ENCODE measurements around the gene INSIG1. TPM values are rescaled to one million over a fixed set of nuclear protein-coding genes. Genes with fewer than 3 reads are reported as not detected.

The INSIG1 gene
- total and polyA plus RNA-seq, 2 of the 4 experiments (the other 2 are of a cell fraction) = 19.0 to 26.0 TPM

- DNase-seq (no peak), ATAC-seq (ENCODE audit: low read depth) (no peak)
- intact Hi-C loops (cut with micrococcal nuclease) (no loop called here), dilution Hi-C loops (cut with HindIII; ENCODE audit: low sequenced_read_pairs, unreplicated experiment) (no loop called here), in situ Hi-C loops (cut with MboI; ENCODE audit: low sequenced_read_pairs) (no loop called here)
- H2BK20ac ChIP-seq (ENCODE audit: low read depth, low read length) = no peak overlapping the region
- no peak overlapping the region for H3K14ac ChIP-seq (replicated peaks; ENCODE audit: low read depth, low read length)
- H3K9ac ChIP-seq (ENCODE audit: low read depth, low read length) = no peak overlapping the region
- no peaks in the 10 kb centered on the region for H4K20me1 ChIP-seq (ENCODE audit: insufficient read depth, low read length)
- no peaks in the 10 kb centered on the region for H3K27me3 ChIP-seq (ENCODE audit: control insufficient read depth, insufficient read depth, low read length)
- POLR2A ChIA-PET (ENCODE audit: unreplicated experiment) = no interaction called here
- H2AFZ ChIP-seq (replicated peaks; ENCODE audit: low read length, poor library complexity) = no peak overlapping the region
- H3K4ac ChIP-seq (ENCODE audit: low read depth, low read length) = no peak overlapping the region
- no peaks in the 10 kb centered on the region for H3K79me1 ChIP-seq (ENCODE audit: low read depth in 1 of 2, low read length in 2 of 2)
- no peak overlapping the region for H2AK5ac ChIP-seq (ENCODE audit: low read depth, low read length)
- H2BK15ac ChIP-seq (ENCODE audit: low read depth, low read length) = no peak overlapping the region
- H3K9me3 ChIP-seq (ENCODE audit: control insufficient read depth, insufficient read depth, low read length) = no peaks in the 10 kb centered on the region
- no peak overlapping the region for H4K8ac ChIP-seq (ENCODE audit: low read depth in 2 of 2, low read length in 2 of 2)
- H3K4me2 ChIP-seq (ENCODE audit: low read depth, low read length) = no peak overlapping the region
- H3K36me3 ChIP-seq (ENCODE audit: control insufficient read depth, insufficient read depth, low read length) = peaks cover 9% of the 10 kb centered on the region
- no peak overlapping the region for H4K91ac ChIP-seq (ENCODE audit: insufficient read depth, low read depth, low read length)
- no peak overlapping the region for H2BK5ac ChIP-seq (ENCODE audit: low read depth, low read length, poor library complexity, severe bottlenecking)
- CTCF ChIA-PET = no interaction called here
- BruUV-seq (replicated peaks) = no TSS peak
- no peak overlapping the region for H3K23ac ChIP-seq (ENCODE audit: low read depth, low read length)
- no CpG with 5 or more reads among the region's 8 CpGs for WGBS, 2 experiments (ENCODE audit: extremely low coverage in 2 of 2, insufficient read length in 1 of 2)
- H4K5ac ChIP-seq (ENCODE audit: low read depth, low read length) = no peak overlapping the region
- no peaks in the 10 kb centered on the region for H3K4me1 ChIP-seq (ENCODE audit: control insufficient read depth, insufficient read depth, low read length)
- no peak overlapping the region for H3K27ac ChIP-seq (ENCODE audit: insufficient read depth, low read length)
- H3K4me3 ChIP-seq (ENCODE audit: insufficient read depth, low read depth, low read length) = no peak overlapping the region
- TF ChIP-seq POLR2A (IDR thresholded peaks at IDR 0.05; ENCODE audit: low read depth, low read length) (peak; percentile 61; the same call in 1 of the 2 replicates), CEBPB (IDR thresholded peaks at IDR 0.05; ENCODE audit: low read depth, low read length) (no peak; the same call in 1 of the 2 replicates)
- H3K18ac ChIP-seq (ENCODE audit: low read depth, low read length) = no peak overlapping the region
- no peak overlapping the region for H3K56ac ChIP-seq (ENCODE audit: extremely low read depth, insufficient read depth, low read length)
- H2AK9ac ChIP-seq (replicated peaks; ENCODE audit: low read depth, low read length, poor library complexity) = no peak overlapping the region
- no peaks in the 10 kb centered on the region for H3K9me1 ChIP-seq (ENCODE audit: insufficient read depth, low read length)
- no peak overlapping the region for H2BK120ac ChIP-seq (ENCODE audit: low read depth, low read length)
These were observed 14.3 kb downstream of the INSIG1 start for GRCh38 chr7:155311826-155312537.

Measured in IMR-90 (cell line).